ENCODE data around the gene GATAD2A. TPM values are rescaled to one million over a fixed set of nuclear protein-coding genes. Genes with fewer than 3 reads are reported as not detected.

The GATAD2A gene
- total and polyA plus RNA-seq, 9 of the 15 experiments (the other 6 are each of a cell fraction or from before 2014, with no cell fraction given): 2.4 to 226 (median 44.2) TPM

DNA sequence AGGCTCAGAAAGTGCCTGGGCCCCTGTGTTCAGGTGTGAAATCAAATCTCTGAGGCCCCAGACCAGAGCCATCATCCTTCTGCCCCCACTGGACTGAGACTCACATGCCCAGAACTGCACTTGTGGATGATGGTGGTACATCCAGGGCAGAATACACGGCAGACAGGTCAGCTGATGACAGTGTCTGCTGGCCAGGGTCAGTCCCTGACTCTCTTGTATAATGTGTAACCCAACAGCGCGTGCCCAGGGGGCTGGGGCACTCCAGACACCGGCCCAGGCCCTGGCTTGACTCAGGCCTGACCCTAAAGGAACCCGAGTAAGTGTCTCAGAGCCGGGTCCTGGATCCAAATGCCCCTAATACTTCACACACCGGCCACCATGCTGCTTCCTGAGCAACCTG is 37.4 kb upstream of the GATAD2A start:
- H3K4me2 ChIP-seq (ENCODE audit: insufficient read depth, low read length): no peak overlapping the region
- H3K9ac ChIP-seq (ENCODE audit: insufficient read depth in 1 of 2, low read depth in 2 of 2, low read length in 2 of 2): peak overlapping the region in 1 of 2 experiments; percentile 71; a peak in 1 of 4 replicates
- no peaks in the 10 kb centered on the region for H3K9me1 ChIP-seq (ENCODE audit: control insufficient read depth, insufficient read depth, low read length)
- H3K79me2 ChIP-seq (ENCODE audit: control insufficient read depth, insufficient read depth, low read length): no peaks in the 10 kb centered on the region
- intact Hi-C loops (cut with micrococcal nuclease): no loop called here
- ATAC-seq: no peak
- DNase-seq (ENCODE audit: extremely low read depth in 1 of 4, low spot score in 3 of 4): no peak
- no peak overlapping the region for H3K4me3 ChIP-seq
- TF ChIP-seq ZNF695 (CRISPR knock-in tag; IDR thresholded peaks at IDR 0.05) (no peak), ZNF384 (IDR thresholded peaks at IDR 0.05; ENCODE audit: low read depth, low read length) (no peak), C11orf30 (IDR thresholded peaks at IDR 0.05; ENCODE audit: low read depth) (no peak), SOX6 (IDR thresholded peaks at IDR 0.05) (no peak), POLR2H (tag; IDR thresholded peaks at IDR 0.05; ENCODE audit: low read depth) (no peak), ZNF347 (CRISPR knock-in tag; IDR thresholded peaks at IDR 0.05; ENCODE audit: low read depth) (no peak), HMG20A (CRISPR knock-in tag; conservative IDR thresholded peaks at IDR 0.05) (no peak), HDAC3 (IDR thresholded peaks at IDR 0.05; ENCODE audit: borderline replicate concordance, partially characterized antibody) (no peak), XRCC5 (IDR thresholded peaks at IDR 0.05; ENCODE audit: low read depth, low read length) (no peak)
- TF ChIP-seq, protein P1, sequence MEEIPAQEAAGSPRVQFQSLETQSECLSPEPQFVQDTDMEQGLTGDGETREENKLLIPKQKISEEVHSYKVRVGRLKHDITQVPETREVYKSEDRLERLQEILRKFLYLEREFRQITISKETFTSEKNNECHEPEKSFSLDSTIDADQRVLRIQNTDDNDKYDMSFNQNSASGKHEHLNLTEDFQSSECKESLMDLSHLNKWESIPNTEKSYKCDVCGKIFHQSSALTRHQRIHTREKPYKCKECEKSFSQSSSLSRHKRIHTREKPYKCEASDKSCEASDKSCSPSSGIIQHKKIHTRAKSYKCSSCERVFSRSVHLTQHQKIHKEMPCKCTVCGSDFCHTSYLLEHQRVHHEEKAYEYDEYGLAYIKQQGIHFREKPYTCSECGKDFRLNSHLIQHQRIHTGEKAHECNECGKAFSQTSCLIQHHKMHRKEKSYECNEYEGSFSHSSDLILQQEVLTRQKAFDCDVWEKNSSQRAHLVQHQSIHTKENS (CRISPR knock-in tag; IDR thresholded peaks at IDR 0.05): no peak
- TF ChIP-seq, protein P2, sequence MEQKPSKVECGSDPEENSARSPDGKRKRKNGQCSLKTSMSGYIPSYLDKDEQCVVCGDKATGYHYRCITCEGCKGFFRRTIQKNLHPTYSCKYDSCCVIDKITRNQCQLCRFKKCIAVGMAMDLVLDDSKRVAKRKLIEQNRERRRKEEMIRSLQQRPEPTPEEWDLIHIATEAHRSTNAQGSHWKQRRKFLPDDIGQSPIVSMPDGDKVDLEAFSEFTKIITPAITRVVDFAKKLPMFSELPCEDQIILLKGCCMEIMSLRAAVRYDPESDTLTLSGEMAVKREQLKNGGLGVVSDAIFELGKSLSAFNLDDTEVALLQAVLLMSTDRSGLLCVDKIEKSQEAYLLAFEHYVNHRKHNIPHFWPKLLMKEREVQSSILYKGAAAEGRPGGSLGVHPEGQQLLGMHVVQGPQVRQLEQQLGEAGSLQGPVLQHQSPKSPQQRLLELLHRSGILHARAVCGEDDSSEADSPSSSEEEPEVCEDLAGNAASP (IDR thresholded peaks at IDR 0.05): no peak
- CTCF ChIA-PET (ENCODE audit: low intra/inter-chr PET ratio): interaction anchor here (2.5 kb wide), 1 partner anchor 122 kb away, joined by 18 read pairs; no protein-coding TSS in a partner anchor
- FAIRE-seq: no peak
- in situ Hi-C loops (cut with MboI): loop anchor here (5.0 kb wide), 1 partner anchor 124 kb away; no protein-coding TSS in a partner anchor
- no peaks in the 10 kb centered on the region for H4K20me1 ChIP-seq (replicated peaks; ENCODE audit: control insufficient read depth, insufficient read depth, low read length)
- peak overlapping the region; percentile 40; the same call in 1 of the 2 replicates for H2AFZ ChIP-seq (ENCODE audit: low read depth, low read length)
- H3K27ac ChIP-seq (ENCODE audit: extremely low read depth, low read depth, low read length): no peak overlapping the region
- no TSS peak for BruUV-seq (replicated peaks)
- H3K27me3 ChIP-seq (ENCODE audit: control insufficient read depth in 2 of 2, insufficient read depth in 2 of 2, low read length in 2 of 2): no peaks in the 10 kb centered on the region
- 53% methylated on average over 4 of the region's 7 CpGs for WGBS (ENCODE audit: insufficient coverage, low coverage, missing lambda C conversion rate)
- no peaks in the 10 kb centered on the region for H3K9me3 ChIP-seq (replicated peaks; ENCODE audit: control insufficient read depth, insufficient read depth, low read depth, low read length)
- POLR2A ChIA-PET: interaction anchor here (0.6 to 1.8 kb wide), 2 partner anchors 17 to 27 kb away, joined by 3 to 5 read pairs; no protein-coding TSS in a partner anchor
- peaks cover 16 to 32% of the 10 kb centered on the region in 2 experiments; a peak in 4 of 5 replicates for H3K4me1 ChIP-seq (replicated peaks in 1 of 2; ENCODE audit: control insufficient read depth in 2 of 2, insufficient read depth in 2 of 2, low read length in 2 of 2)
- H3K36me3 ChIP-seq (ENCODE audit: control insufficient read depth, insufficient read depth, low read length): no peaks in the 10 kb centered on the region
